ENCODE measurements around the gene MAEA. TPM values are rescaled to one million over a fixed set of nuclear protein-coding genes. Genes with fewer than 3 reads are reported as not detected.
"Not testable (repeated sequence)": the region's sequence is repeated elsewhere in the genome, so short reads cannot be mapped to it uniquely, and the experiment has no call there.

Gene MAEA
- total and polyA plus RNA-seq, 2 experiments from 2014 or later, result 66.6 to 73.2 TPM

GRCh38 chr4:1371176-1372165 lies 81.8 kb downstream of the MAEA start:
- WGBS (ENCODE audit: low lambda C conversion rate, missing lambda C conversion rate), result 93% methylated on average over 28 of the region's 28 CpGs
- no peak for DNase-seq (ENCODE audit: low spot score)
- Histone ChIP-seq H3K79me2 (no peaks in the 10 kb centered on the region), H3K4me3 (no peak overlapping the region), H3K9me2 (replicated peaks; ENCODE audit: insufficient read depth) (no peaks in the 10 kb centered on the region), H2AFZ (no peak overlapping the region), H3K27me3 (no peaks in the 10 kb centered on the region), H3K27ac (no peak overlapping the region), H3K9me3 (ENCODE audit: low read depth) (no peaks in the 10 kb centered on the region), H3K36me3 (replicated peaks; ENCODE audit: insufficient read depth, low read depth) (no peaks in the 10 kb centered on the region), H3K4me1 (ENCODE audit: insufficient read depth) (no peaks in the 10 kb centered on the region), H4K20me1 (ENCODE audit: insufficient read depth, poor library complexity, severe bottlenecking) (no peaks in the 10 kb centered on the region), H3K4me2 (no peak overlapping the region)
- TF ChIP-seq CTCF (IDR thresholded peaks at IDR 0.05; ENCODE audit: poor library complexity), result no peak
- no peak for TF ChIP-seq EZH2phosphoT487 (IDR thresholded peaks at IDR 0.05; ENCODE audit: low read depth, severe bottlenecking, unreplicated experiment)
- no peak for TF ChIP-seq EZH2 (IDR thresholded peaks at IDR 0.05; ENCODE audit: borderline replicate concordance)

GRCh38 chr4:1372576-1372975 lies 82.9 kb downstream of the MAEA start:
- not testable (repeated sequence) for H3K79me2 ChIP-seq; DNase-seq (ENCODE audit: low spot score); H3K27ac ChIP-seq; H4K20me1 ChIP-seq (ENCODE audit: insufficient read depth, poor library complexity, severe bottlenecking); H3K9me3 ChIP-seq (ENCODE audit: low read depth); H3K4me3 ChIP-seq; H3K27me3 ChIP-seq; H3K9me2 ChIP-seq (replicated peaks; ENCODE audit: insufficient read depth); H2AFZ ChIP-seq; H3K4me2 ChIP-seq; H3K36me3 ChIP-seq (replicated peaks; ENCODE audit: insufficient read depth, low read depth); H3K4me1 ChIP-seq (ENCODE audit: insufficient read depth)
- 91% methylated on average over 12 of the region's 22 CpGs for WGBS (ENCODE audit: low lambda C conversion rate, missing lambda C conversion rate)

- H3K79me2 ChIP-seq, result no peaks in the 10 kb centered on the region
- TF ChIP-seq CTCF (IDR thresholded peaks at IDR 0.05; ENCODE audit: poor library complexity) (no peak), EZH2 (IDR thresholded peaks at IDR 0.05; ENCODE audit: borderline replicate concordance) (no peak), EZH2phosphoT487 (IDR thresholded peaks at IDR 0.05; ENCODE audit: low read depth, severe bottlenecking, unreplicated experiment) (no peak)
- DNase-seq (ENCODE audit: low spot score), result no peak
- H2AFZ ChIP-seq, result no peak overlapping the region
- no peak overlapping the region for H3K4me2 ChIP-seq
- H3K27me3 ChIP-seq, result no peaks in the 10 kb centered on the region
- H3K4me1 ChIP-seq (ENCODE audit: insufficient read depth), result no peaks in the 10 kb centered on the region
- H3K9me2 ChIP-seq (replicated peaks; ENCODE audit: insufficient read depth), result no peaks in the 10 kb centered on the region
- H3K4me3 ChIP-seq, result no peak overlapping the region
- WGBS (ENCODE audit: low lambda C conversion rate, missing lambda C conversion rate), result 98% methylated on average over 38 of the region's 42 CpGs
- H3K9me3 ChIP-seq (ENCODE audit: low read depth), result no peaks in the 10 kb centered on the region
- H4K20me1 ChIP-seq (ENCODE audit: insufficient read depth, poor library complexity, severe bottlenecking), result no peaks in the 10 kb centered on the region
- H3K27ac ChIP-seq, result no peak overlapping the region
- no peaks in the 10 kb centered on the region for H3K36me3 ChIP-seq (replicated peaks; ENCODE audit: insufficient read depth, low read depth)
Measured at GRCh38 chr4:1373892-1374705, 84.4 kb downstream of the MAEA start.

- no peak for DNase-seq (ENCODE audit: low spot score)
- 97% methylated on average over 14 of the region's 14 CpGs for WGBS (ENCODE audit: low lambda C conversion rate, missing lambda C conversion rate)
- Histone ChIP-seq H2AFZ (no peak overlapping the region), H3K4me3 (no peak overlapping the region), H3K27me3 (no peaks in the 10 kb centered on the region), H3K36me3 (replicated peaks; ENCODE audit: insufficient read depth, low read depth) (no peaks in the 10 kb centered on the region), H3K4me2 (no peak overlapping the region), H3K4me1 (ENCODE audit: insufficient read depth) (no peaks in the 10 kb centered on the region), H3K9me3 (ENCODE audit: low read depth) (no peaks in the 10 kb centered on the region), H3K27ac (no peak overlapping the region), H3K9me2 (replicated peaks; ENCODE audit: insufficient read depth) (no peaks in the 10 kb centered on the region), H3K79me2 (no peaks in the 10 kb centered on the region), H4K20me1 (ENCODE audit: insufficient read depth, poor library complexity, severe bottlenecking) (no peaks in the 10 kb centered on the region)
- TF ChIP-seq EZH2phosphoT487 (IDR thresholded peaks at IDR 0.05; ENCODE audit: low read depth, severe bottlenecking, unreplicated experiment) (no peak), EZH2 (IDR thresholded peaks at IDR 0.05; ENCODE audit: borderline replicate concordance) (no peak), CTCF (IDR thresholded peaks at IDR 0.05; ENCODE audit: poor library complexity) (no peak)
Measured at GRCh38 chr4:1374706-1375045, 85.0 kb downstream of the MAEA start.
